ENCODE measurements around the gene CCAR1. TPM values are rescaled to one million over a fixed set of nuclear protein-coding genes. Genes with fewer than 3 reads are reported as not detected.

The CCAR1 gene
- total RNA-seq, result 10 to 100 TPM; 16.9 to 30.6 (median 22.4) TPM
- long read RNA-seq, partial matches to known transcripts, result 4 of 5 reads
- long read RNA-seq, other reads (novel, unspliced or antisense), result 1 of 5 reads

DNA sequence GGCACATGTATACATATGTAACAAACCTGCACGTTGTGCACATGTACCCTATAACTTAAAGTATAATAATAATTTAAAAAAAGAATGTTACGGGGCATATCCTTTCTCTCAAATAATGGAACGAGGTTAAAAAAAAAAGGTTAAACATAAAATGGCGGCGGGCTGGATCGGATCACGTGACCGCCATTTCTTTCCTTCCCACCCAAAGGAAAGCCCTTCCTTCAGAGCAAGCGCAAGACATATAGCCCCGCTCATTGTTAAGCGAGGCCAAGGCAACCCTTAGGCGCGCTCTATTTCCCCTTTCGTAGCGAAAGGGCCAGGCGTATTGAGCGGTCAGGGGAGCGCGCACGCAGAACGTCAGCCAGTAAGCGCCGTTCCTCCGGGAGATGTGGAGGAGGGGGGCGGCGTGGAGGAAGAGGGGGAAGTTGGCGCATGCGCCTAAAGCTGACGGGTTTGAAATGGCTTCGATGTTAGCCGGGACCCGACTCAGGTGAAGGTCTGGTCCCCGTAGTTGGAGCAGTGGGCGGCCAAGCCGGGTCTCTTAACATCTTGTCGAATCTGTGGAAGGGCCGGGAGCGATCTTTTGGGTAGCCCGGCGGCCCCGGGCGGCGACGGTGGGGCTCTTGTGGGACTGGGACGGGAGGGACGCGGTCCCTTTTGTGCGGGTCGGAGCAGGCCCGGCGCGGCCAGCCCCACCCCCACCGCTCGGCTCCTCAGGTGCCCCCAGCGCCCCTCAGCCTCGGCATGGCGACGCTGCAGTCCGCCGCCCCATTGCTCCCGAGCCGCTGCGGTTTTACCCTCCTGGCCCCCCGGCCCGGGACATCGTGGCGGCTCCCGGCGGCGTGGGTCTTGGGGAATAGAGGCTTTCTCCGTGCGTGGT lies at the start of gene CCAR1:
CCAR1 (plus strand) TSS at position 447 of the 880 bp plus-strand sequence. CDS start 1,266 bp downstream, outside the sequence.
- Histone ChIP-seq H3K4me3 (peak within 1 kb of the TSS; percentile 84 to 98 (median 95)), H3K27me3 (no peaks in the 10 kb centered on the region), H3K36me3 (peaks cover 0 to 26% (median 10%) of the 10 kb centered on the region in 4 donors), H3K4me1 (peaks cover 0 to 9% (median 4%) of the 10 kb centered on the region in 4 donors), H3K9me3 (no peaks in the 10 kb centered on the region), H3K27ac (peak within 1 kb of the TSS; percentile 86 to 89 (median 89))
- peak; percentile 73 for TF ChIP-seq POLR2A (IDR thresholded peaks at IDR 0.05)
- TF ChIP-seq, protein P1, sequence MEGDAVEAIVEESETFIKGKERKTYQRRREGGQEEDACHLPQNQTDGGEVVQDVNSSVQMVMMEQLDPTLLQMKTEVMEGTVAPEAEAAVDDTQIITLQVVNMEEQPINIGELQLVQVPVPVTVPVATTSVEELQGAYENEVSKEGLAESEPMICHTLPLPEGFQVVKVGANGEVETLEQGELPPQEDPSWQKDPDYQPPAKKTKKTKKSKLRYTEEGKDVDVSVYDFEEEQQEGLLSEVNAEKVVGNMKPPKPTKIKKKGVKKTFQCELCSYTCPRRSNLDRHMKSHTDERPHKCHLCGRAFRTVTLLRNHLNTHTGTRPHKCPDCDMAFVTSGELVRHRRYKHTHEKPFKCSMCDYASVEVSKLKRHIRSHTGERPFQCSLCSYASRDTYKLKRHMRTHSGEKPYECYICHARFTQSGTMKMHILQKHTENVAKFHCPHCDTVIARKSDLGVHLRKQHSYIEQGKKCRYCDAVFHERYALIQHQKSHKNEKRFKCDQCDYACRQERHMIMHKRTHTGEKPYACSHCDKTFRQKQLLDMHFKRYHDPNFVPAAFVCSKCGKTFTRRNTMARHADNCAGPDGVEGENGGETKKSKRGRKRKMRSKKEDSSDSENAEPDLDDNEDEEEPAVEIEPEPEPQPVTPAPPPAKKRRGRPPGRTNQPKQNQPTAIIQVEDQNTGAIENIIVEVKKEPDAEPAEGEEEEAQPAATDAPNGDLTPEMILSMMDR (IDR thresholded peaks at IDR 0.05), result no peak
- ATAC-seq (peak; percentile 99), DNase-seq (peak; percentile 96 to 97 (median 97))
- intact Hi-C loops (cut with DNase I), result no loop called here
- WGBS (ENCODE audit: insufficient coverage, low coverage, low lambda C conversion rate, missing lambda C conversion rate), result 0% methylated on average over 23 of the region's 72 CpGs

DNA sequence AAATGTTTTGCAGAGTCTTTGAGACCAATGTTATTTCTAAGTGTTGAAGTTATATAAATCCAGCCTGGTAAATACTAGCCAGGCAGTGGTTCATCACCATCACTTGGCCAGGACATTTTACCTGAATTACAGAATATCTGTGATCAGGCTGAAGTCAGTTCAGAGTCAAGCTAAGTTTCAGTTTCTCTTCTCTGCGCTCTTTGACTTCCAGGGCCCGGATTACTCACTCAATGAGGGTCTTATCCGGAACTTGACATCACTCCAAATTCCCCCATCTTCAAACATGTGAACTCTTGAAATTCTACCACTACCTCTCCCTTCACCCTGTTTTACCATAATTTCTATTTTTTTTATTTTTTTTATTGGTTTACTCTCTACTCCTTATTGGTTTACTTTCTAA lies 36.6 kb upstream of the CCAR1 start:
- Histone ChIP-seq H3K27me3 (no peaks in the 10 kb centered on the region), H3K4me1 (no peaks in the 10 kb centered on the region), H3K27ac (no peak overlapping the region), H3K36me3 (peaks cover 0 to 3% (median 0%) of the 10 kb centered on the region in 4 donors), H3K9me3 (no peaks in the 10 kb centered on the region), H3K4me3 (peak overlapping the region in 1 of 3 donors; percentile 19)
- DNase-seq, result no peak
- peak in 3 of 4 donors; percentile 57 to 72 (median 64) for ATAC-seq
- TF ChIP-seq, protein P1 (IDR thresholded peaks at IDR 0.05), result no peak
- TF ChIP-seq POLR2A (IDR thresholded peaks at IDR 0.05), result no peak
- intact Hi-C loops (cut with DNase I), result no loop called here
- WGBS (ENCODE audit: insufficient coverage, low coverage, low lambda C conversion rate, missing lambda C conversion rate), result 48% methylated on average over 3 of the region's 3 CpGs

DNA sequence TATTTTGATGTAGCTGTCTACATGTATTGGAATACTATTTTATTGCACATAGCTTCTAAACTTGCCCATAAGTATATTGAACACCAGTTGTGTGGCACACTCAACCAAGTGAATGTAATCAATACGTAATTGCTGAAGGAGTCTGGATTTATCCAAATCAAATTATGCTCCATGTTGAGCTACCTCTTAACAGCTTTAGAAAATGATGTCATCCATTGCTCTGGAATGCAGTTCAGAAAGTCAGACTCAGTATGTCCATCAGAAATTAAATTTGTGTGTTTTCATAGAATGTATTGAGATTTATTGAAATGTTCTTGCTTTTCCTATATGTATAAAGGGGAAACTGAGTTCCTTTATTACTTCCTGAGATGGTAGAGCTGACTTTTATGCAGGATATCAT lies 25.0 kb upstream of the CCAR1 start:
- intact Hi-C loops (cut with DNase I), result no loop called here
- no peaks in the 10 kb centered on the region for H3K36me3 ChIP-seq
- no peaks in the 10 kb centered on the region for H3K27me3 ChIP-seq
- ATAC-seq (no peak), DNase-seq (no peak)
- no peaks in the 10 kb centered on the region for H3K4me1 ChIP-seq
- no peaks in the 10 kb centered on the region for H3K9me3 ChIP-seq
- H3K27ac ChIP-seq, result no peak overlapping the region
- WGBS (ENCODE audit: insufficient coverage, low coverage, low lambda C conversion rate, missing lambda C conversion rate), result 60% methylated on average over 1 of the region's 1 CpG
- no peak overlapping the region for H3K4me3 ChIP-seq
- TF ChIP-seq POLR2A (IDR thresholded peaks at IDR 0.05), result no peak
- TF ChIP-seq, protein P1 (IDR thresholded peaks at IDR 0.05), result no peak

DNA sequence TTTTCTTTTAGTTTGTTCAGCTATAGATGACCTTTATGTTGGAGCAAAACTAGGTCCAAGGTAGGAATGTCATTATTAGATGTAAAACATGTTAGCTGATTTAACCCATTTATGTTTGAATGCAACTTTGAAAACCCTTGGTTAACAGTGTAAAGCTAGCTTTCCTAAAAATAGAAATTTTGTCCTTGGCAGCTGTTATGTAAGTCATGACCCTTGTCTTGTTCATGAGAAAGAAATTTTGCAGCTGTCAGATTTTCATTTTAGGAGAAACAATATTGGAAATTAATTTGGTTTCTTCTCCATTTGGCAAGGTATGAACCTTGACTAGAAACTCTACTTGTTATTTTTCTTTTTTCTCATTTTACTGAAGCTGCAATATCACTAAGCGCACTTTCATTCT lies 23.9 kb upstream of the CCAR1 start:
- ATAC-seq (no peak), DNase-seq (no peak)
- intact Hi-C loops (cut with DNase I), result no loop called here
- 100% methylated on average over 1 of the region's 1 CpG for WGBS (ENCODE audit: insufficient coverage, low coverage, low lambda C conversion rate, missing lambda C conversion rate)
- H3K27me3 ChIP-seq, result no peaks in the 10 kb centered on the region
- H3K4me3 ChIP-seq, result no peak overlapping the region
- no peaks in the 10 kb centered on the region for H3K36me3 ChIP-seq
- H3K9me3 ChIP-seq, result no peaks in the 10 kb centered on the region
- no peaks in the 10 kb centered on the region for H3K4me1 ChIP-seq
- TF ChIP-seq POLR2A (IDR thresholded peaks at IDR 0.05), result no peak
- TF ChIP-seq, protein P1 (IDR thresholded peaks at IDR 0.05), result no peak
- H3K27ac ChIP-seq, result no peak overlapping the region
